Tongue (tissue), 2 donors: ENCODE measurements around the gene AKAP13. TPM values are rescaled to one million over a fixed set of nuclear protein-coding genes. Genes with fewer than 3 reads are reported as not detected.
"Not testable (repeated sequence)": the region's sequence is repeated elsewhere in the genome, so short reads cannot be mapped to it uniquely, and the experiment has no call there.

Experiments used
- DNase-seq: peaks from one replicate; pipeline ENCODE4 v3.0.0-alpha.2; 2015
- total RNA-seq: library from RNA; depleted of rRNA; stranded (reverse); fragments of >200 nt; gene quantifications from one replicate; pipeline ENCODE4 v1.2.3, GENCODE V29; 2014

The AKAP13 gene
- total RNA-seq, 1 donor from 2014 or later, result 192 TPM

DNA sequence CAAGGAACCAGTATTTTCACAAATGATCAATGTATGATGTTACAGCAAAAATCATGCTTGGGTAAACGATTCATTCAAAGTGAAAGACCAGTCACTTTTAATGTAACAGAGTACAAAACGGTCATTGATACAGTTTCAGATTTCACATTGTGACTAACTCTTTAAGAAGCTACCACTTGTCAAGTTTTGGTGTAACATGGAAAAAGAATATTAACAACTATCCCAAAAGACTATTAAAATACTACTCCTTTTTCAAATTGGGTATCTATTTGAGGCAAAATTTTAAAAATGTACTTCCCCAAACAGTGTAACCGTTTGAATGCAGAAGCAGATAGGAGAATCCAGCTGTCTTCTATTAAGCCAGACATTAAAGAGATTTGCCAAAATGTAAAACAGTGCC, 31.7 kb downstream of the AKAP13 start:
- no peak for DNase-seq

DNA sequence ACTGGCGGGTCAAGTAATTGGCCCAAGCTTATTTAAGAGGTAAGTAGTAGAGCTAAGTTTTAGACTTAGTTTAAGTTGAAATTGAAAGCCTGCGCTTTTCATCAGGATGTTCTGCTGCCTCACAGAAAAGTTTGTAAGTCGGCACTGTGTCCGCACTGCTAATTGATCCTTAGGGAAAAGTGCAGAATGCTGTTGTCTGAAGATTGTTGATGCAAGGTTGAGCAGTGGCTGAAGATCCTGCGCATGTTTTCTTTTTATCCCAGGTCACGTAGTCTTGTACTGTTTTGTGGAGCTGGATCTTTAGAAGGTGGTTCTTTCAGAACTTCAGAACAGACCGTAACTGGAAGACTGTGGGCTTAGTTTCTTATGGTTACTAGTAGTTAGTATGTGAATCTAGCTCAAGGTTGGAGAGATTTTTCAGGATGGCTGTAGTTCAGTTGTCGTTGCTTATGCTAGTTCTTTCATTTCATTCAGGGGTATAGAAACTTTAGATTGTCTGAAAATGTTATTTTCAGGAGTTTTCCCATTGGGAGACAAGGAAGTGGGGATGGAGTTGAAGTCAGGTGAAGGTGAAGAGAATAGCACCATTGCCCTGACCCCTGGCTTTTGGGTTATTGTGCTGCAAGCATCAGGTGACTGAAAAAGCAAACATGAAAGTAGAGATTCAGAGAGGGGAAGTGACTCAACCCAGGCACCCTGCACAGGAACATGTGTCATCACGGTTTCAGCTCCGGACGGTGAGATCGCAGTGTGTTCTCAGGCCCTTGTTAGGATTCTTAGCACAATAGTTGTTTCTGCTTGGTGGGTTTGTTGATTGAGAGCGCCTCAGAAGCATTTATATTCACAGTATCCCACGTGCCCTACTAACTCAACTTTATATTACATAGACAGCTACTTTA, 32.8 kb downstream of the AKAP13 start:
- DNase-seq, result no peak

DNA sequence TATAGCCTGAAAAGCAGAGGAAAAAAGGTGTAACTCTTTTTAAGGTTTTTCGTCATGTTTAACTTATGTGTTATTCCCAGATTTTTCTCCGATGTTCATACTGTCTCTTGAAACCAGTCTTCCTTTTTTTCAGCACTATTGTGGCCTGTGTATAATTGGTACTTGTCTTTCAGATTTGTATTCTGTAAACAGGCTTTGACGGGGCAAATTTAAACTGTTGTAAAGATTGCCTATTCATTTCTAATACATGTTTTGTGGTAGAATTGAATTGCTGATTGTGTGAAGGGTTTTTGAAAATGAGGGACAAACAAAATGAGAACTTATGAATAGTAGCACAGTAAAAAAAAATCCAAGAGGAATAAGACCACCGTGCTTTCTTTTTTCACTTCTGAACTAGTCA, 33.6 kb downstream of the AKAP13 start:
- DNase-seq, result no peak

DNA sequence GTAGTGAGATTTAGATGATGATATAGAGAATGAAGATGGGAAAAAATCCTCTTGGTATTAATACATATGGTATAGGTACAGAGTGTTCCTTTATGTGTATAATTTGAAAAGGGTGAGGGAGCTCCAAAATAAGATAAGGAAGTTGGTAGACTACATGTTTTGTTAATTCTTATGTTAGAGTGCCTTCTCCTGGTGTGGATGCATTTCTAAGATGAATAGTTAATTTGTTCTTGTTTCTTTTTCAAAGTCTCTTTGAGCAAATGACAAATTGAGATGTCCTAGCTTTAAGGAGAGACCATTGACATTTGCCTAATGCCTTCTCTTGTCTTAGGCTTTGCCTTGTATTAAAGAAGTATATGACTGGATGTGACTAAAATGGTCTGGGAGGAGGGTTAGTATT, 34.1 kb downstream of the AKAP13 start:
- DNase-seq, result no peak

DNA sequence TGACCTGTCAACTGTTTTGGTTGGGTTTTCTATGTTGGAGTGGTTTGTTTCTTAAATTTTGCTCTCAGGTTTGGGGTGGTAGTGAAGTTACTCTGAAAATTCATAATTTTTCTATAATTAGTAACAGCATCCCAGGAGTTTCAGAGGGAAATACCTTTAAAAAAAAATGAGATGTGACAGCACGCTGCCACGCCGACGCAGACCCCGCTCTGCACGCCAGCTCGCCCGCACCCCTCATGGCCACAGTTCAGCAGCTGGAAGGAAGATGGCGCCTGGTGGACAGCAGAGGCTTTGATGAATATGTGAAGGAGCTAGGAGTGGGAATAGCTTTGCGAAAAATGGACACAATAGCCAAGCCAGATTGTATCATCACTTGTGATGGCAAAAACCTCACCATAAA, 34.6 kb downstream of the AKAP13 start:
- no peak for DNase-seq

DNA sequence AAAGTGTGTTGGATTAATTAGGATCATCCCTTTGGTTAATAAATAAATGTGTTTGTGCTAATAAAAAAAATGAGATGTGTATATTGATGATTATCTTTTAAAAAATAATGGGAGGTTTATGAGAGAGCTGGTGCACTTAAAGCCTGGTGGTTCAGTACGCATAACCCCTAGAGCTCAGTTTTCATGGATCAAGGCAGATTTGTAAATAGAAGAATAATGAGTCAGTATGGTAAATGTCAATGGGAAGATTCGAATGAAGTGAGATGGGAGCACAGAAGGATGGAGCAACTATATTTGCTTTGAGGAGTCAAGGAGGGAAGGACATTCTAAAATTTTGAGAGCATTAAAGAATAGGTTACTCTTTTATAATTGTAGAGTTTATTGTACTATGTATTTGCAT, 35.4 kb downstream of the AKAP13 start:
- DNase-seq, result no peak

DNA sequence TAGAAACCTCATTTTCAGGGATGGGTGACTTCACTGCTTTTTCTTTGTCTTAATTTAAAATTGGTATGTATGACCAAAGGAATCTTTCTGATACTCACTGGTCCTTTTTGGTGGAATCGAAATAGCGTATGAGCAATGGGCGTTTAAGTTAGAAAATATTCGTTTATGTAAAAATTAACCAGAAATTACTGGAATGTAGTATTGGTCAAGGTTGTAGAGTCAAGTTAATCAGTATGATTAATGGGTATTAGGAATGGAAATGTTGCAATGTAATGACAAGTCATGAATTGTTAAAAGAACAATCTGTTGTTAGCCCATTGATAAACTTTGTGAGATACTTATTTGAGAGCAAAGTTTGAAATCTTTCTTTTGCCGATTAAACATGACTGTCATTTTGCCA, 36.9 kb downstream of the AKAP13 start:
- no peak for DNase-seq

DNA sequence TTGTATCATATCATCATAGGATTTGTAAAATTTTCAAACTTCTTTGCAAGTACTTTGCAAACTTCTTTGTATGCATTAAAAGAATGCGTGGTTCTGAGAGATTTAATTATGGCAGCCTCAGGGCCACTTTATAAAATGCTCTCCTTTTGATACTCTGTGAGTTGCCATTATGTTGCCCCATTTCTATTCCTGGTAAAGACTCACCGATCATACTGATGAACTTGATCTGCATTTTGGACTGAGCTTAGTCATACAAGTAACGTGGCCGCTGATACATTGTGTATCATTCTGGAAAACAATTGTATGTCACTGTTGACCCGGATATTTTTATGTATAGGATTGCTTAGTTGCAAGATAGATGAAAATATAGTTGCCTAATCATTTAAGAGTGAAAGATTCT, 38.8 kb downstream of the AKAP13 start:
- no peak for DNase-seq

DNA sequence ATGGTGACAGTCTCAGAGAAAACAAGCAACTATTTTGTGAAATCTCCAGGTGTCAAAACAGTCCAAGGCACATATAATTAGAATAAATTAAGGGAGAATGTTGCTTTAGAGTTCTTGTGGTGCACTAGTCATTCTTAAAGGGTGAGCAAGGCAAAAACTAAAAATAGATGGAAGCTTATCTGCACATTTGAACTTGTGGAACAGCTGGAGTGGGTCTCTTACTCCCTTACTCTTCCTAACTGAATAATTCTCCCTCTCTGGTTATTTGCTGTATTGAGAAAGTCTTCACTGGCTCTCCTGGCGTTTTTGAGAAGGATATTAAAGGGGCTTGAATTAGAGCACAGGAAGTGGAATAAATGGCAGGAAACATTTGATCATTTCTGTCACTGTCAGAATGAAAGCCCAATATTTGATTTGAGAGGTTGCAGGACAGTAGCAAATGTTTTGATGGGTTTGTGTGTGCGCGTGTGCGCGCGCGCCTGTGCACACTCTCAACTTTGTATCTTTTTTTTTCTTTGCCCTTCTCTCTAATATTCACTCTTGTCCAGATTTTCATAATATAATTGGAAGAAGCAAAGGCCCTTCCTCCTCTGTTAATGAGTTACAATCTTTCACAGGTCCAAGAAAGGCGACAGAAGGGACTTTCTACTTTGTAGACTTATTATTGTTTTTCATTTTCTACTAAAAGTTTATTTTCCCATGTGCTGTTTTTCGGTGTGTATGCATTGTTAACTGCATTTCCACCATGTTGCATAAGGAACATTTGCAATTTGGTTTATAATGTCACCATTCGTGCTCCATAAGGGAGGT, 40.9 kb downstream of the AKAP13 start:
- DNase-seq, result peak; percentile 34

DNA sequence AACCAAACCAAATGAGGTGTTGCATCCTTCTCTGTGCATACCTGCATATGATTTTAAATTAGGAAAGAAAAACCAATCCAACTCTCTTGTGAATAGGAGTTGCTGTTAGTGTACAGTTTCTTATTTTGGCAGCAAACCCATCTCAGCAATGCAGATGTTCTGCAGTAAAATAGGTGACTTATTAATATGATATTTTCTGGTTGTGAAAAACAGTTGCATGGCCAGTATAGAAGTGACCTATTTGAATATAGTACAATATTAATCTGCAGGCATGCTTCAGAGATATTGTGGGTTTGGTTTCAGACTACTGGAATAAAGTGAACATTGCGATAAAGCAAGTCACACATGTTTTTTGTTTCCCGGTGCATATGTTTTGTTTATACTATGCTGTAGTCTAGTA, 42.2 kb downstream of the AKAP13 start:
- DNase-seq, result no peak

DNA sequence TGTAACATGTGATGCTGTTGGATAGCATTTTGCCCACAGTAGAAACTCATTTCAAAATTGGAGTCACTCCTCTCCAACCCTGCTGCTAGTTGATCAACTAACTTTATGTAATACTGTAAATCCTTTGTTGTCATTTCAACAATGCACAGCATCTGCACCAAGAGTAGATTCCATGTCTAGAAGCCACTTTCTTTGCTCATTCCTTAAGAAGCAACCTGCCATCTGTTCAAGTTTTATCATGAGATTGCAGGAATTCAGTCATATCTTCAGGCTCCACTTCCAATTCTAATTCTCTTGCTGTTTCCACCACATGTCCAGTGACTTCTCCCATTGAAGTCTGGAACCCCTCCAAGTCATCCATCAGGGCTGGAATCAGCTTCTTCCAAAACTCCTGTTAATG, 42.9 kb downstream of the AKAP13 start:
- DNase-seq, result no peak

DNA sequence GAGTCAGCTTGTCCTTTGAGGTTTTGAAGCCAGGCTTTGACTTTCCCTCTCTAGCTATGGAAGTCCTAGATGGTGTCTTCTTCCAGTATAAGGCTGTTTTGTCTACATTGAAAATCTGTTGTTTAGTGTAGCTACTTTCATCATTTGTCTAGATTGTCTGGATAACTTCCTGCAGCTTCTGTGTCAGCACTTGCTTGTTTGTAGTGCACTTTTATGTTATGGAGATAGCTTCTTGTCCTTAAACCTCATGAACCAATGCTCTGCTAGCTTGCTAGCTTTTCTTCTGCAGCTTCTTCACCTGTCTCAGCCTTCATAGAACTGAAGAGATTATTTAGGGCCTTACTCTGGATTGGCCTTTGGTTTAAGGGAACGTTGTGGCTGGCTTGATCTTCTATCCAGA, 43.8 kb downstream of the AKAP13 start:
- no peak for DNase-seq

DNA sequence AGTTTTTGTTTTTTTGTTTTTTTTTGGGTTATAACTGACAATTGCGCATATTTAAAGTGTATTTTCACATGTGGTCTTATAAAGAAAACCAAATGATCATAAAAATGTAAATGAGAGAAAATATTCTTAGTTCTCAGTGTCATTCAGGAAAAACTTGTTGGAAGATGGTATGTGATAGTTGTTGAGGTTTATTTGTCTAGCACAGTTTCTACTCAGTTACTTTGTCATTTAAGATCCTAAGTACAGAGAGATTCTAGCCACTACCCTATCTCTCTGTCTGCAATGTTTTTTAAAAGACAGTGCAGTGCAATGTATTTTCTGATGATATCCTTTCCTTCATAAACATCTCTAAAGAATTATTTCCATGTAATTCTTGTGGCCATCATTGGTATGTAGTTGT, 46.1 kb downstream of the AKAP13 start:
- no peak for DNase-seq

DNA sequence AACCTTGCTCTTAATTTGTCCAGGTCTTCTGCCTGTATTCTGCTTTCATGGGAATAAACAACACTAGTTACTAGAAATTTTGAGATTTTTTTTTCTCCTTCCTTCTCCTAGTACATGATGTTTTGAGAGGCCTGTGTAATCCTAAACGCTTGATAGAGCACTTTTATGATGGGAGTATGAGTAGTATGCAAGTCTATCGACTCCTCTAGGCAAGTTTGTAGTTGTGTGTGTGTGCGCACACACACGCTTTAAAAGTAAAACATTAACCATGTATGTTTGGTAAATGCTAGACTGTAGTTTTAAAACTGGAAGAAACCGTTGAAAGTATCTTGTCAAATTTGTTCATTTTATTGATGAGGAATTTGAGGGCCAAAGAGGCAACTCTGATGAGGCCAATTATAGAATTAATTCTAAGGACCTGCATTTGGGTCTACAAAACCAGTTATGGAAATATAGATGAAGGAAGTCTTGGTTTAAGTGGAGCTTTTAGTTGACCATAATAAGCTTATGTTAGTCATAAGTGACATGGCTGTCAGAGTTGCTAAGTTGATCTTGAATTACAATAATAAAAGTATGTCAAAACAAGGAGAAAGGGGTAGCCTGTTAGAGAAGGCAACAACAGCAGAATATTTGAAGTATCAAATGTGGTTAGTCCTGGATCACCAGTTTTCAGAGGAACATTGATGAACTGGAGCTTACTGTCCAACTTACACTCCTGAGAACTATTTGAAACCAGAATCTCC, 47.1 kb downstream of the AKAP13 start:
- DNase-seq, result no peak

DNA sequence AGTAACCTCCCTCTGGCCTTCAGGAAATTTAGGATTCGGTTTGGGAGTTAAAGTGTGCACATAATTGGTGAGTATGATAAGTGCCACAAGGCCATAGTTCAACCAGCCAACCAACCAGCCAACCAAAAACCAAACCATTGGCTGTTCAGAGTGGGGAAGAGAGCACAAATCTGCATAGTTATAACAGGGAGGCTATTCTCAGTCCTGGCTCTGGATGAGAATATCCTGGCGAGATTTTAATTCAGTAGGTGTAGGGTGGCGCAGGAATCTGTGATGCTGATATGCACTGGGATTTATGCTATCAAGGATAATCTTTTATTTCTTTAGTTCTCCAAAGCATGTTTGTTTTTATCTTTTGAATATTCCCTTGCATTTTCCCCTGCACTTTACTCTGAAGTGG, 49.1 kb downstream of the AKAP13 start:
- DNase-seq, result no peak

DNA sequence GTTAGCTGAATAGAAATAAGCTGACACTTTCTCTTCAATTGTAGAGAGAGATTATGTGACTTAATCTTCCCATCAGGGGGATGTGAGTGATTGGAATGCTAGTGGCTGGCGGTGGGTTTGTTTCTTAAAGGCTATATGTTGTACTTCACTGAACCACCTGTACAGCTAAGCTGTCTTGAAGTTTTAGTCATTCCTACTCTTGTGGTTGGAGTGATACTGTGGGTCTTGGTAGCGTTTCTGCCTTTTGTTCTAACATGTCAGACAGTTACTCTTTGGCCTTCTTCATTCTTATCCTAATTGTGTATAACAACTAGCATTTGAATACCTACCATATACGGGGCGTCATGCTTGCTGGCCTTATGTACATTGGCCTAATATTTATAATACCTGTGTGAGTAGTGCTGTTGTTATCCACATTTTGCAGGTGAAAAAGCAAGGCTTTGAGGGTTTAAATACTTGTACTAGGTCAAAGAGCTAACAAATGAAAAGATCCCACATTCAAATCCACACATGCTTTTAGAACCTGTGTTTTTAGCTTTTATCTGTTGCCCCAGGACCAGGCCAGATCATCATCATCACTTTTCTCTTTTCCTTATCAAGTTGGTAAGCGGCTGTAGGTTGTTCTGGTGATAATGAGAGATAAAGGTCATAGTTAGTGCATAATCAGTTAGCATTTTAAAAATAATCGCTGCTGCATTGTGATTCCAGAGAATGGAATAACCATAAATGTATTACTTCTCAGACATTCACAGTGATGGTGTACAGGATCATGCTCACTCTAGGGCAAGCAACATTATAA, 50.2 kb downstream of the AKAP13 start:
- no peak for DNase-seq

DNA sequence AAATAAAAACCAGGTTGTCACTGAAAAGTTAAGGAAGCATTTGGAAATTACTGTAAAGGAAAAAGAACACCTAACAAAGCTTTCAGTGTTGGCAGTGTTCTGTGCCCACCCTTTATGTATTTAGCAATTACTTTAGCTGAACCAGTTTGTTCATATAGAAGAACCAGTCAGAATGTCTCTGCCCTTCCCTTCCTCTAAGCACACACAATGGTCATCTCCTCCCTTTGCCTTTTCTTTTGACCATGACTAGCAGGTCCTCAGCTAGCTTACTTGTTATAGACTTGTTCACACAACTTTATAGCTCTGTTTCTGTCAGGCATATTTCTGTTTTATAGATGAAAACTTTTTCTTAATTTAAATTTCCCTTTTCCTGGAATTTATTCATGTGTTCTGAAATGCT, 59.6 kb downstream of the AKAP13 start:
- DNase-seq, result no peak

DNA sequence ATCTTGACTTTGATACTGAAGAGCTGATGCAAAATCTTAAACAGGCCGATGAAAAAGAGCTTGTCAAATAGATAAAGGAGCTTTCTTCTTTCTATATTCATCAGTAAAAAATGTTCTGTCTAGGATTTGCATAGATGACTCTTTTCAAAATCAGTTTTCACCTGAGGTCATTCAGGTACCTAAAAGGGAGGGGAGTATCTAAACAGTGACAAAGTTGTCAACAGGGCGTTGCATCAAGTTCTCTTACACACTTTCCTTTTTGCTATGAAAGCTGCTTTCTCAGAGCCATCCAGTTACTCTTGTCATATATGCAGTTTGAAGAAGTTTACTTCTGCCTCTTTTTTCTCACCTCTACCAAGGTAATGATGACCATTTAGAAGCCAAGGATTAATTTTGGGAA, 60.0 kb downstream of the AKAP13 start:
- DNase-seq, result no peak

DNA sequence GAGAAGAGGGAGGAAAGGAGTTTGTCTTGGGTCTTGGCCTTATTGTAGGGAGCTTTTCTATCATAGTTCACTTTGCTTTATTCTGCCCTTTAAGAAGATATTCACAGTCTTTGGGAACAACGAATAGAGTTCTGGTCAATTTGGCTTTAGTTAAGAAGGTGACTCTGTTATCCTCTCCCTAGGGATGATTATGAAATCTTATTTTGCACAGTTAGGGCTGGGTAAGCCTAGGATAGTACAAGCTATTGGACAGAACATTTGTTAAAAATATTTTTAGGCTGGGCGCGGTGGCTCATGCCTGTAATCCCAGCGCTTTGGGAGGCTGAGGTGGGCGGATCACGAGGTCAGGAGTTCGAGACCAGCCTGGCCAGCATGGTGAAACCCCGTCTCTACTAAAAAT, 61.5 kb downstream of the AKAP13 start:
- DNase-seq, result not testable (repeated sequence)

DNA sequence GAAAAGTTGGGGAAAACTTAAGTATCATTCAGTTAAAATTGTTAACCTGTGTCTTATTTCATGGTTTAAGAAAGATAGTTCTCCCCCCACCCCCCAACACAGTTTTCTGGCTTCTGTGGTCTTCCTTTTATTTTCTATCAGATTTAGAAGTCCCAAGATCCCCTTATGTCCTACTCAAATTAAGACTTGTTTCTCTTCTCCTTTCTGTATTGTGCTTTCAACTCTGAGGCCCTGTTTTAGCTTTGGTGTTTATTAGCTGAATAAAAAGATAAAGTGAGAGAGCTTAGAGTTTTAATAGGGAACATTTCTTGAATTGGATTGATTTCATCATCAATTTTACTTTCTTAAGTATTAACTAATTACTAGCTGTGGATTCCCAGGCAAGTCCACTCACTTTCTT, 62.6 kb downstream of the AKAP13 start:
- no peak for DNase-seq

DNA sequence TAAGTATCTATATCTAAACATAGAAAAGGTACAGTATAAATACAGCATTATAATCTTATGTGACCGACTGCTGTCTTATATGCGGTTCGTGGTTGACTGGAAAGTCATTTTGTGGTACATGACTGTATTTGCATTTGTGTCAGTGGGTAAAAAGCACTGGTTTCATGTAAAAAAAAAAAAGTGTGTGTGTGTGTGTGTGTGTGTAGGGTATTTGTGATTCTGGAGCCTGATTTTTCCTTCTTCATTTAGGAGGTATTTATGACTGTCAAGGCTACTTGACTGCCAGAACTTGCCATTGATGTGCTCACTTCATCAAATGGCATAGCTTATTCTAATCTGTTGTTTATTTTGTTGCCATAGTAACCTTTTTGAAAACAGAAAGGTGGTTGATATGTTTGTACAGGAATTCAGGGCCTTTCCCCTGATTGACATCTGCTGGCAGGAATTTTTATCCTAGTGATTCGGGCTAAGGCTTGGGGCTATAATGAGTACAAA, 63.2 kb downstream of the AKAP13 start:
- DNase-seq, result peak; percentile 63
